Measurements from ENCODE around the gene CACNG8. TPM values are rescaled to one million over a fixed set of nuclear protein-coding genes. Genes with fewer than 3 reads are reported as not detected.

Gene CACNG8
- total and polyA plus RNA-seq, 7 donors: under 0.01 to 0.03 TPM; not detected in 5

GRCh38 chr19:53993448-53993847, 30.7 kb downstream of the CACNG8 start:
- Histone ChIP-seq H3K4me1 (peaks cover 0 to 15% (median 10%) of the 10 kb centered on the region in 4 donors), H3K27ac (no peak overlapping the region), H3K4me3 (no peak overlapping the region), H3K27me3 (peaks cover 30 to 67% (median 51%) of the 10 kb centered on the region in 3 donors), H3K36me3 (no peaks in the 10 kb centered on the region), H3K9me3 (no peaks in the 10 kb centered on the region)
- TF ChIP-seq POLR2AphosphoS5 (IDR thresholded peaks at IDR 0.05) (no peak), CTCF (IDR thresholded peaks at IDR 0.05) (no peak), EP300 (IDR thresholded peaks at IDR 0.05) (no peak), POLR2A (IDR thresholded peaks at IDR 0.05) (no peak)
- intact Hi-C loops (cut with DNase I): no loop called here
- 59 to 77% methylated on average over 3 of the region's 3 CpGs for WGBS, 2 donors
- DNase-seq: no peak

GRCh38 chr19:53994811-53995210, 32.1 kb downstream of the CACNG8 start:
- Histone ChIP-seq H3K4me1 (peaks cover 0 to 14% (median 10%) of the 10 kb centered on the region in 4 donors), H3K9me3 (no peaks in the 10 kb centered on the region), H3K27me3 (peaks cover 30 to 78% (median 56%) of the 10 kb centered on the region in 3 donors), H3K27ac (no peak overlapping the region), H3K4me3 (no peak overlapping the region), H3K36me3 (no peaks in the 10 kb centered on the region)
- 82 to 83% methylated on average over 5 of the region's 5 CpGs for WGBS, 2 donors
- DNase-seq: no peak
- intact Hi-C loops (cut with DNase I): no loop called here
- TF ChIP-seq POLR2AphosphoS5 (IDR thresholded peaks at IDR 0.05) (no peak), CTCF (IDR thresholded peaks at IDR 0.05) (no peak), EP300 (IDR thresholded peaks at IDR 0.05) (no peak), POLR2A (IDR thresholded peaks at IDR 0.05) (no peak)

- H3K27me3 ChIP-seq: peaks cover 11 to 83% (median 40%) of the 10 kb centered on the region in 3 donors
- no peak for DNase-seq
- intact Hi-C loops (cut with DNase I): no loop called here
- H3K4me1 ChIP-seq: no peaks in the 10 kb centered on the region
- no peaks in the 10 kb centered on the region for H3K36me3 ChIP-seq
- TF ChIP-seq POLR2A (IDR thresholded peaks at IDR 0.05): no peak
- no peak for TF ChIP-seq EP300 (IDR thresholded peaks at IDR 0.05)
- no peak for TF ChIP-seq CTCF (IDR thresholded peaks at IDR 0.05)
- TF ChIP-seq POLR2AphosphoS5 (IDR thresholded peaks at IDR 0.05): no peak
- no peak overlapping the region for H3K27ac ChIP-seq
- no peak overlapping the region for H3K4me3 ChIP-seq
- no peaks in the 10 kb centered on the region for H3K9me3 ChIP-seq
- WGBS, 2 donors: 47 to 61% methylated on average over 7 of the region's 7 CpGs
These were observed 35.5 kb downstream of the CACNG8 start for GRCh38 chr19:53998223-53998622.

GRCh38 chr19:53999694-54000093, 37.0 kb downstream of the CACNG8 start:
- Histone ChIP-seq H3K4me3 (no peak overlapping the region), H3K9me3 (no peaks in the 10 kb centered on the region), H3K4me1 (no peaks in the 10 kb centered on the region), H3K27me3 (peaks cover 3 to 81% (median 38%) of the 10 kb centered on the region in 3 donors), H3K27ac (no peak overlapping the region), H3K36me3 (no peaks in the 10 kb centered on the region)
- intact Hi-C loops (cut with DNase I): no loop called here
- no peak for DNase-seq
- TF ChIP-seq POLR2AphosphoS5 (IDR thresholded peaks at IDR 0.05) (no peak), EP300 (IDR thresholded peaks at IDR 0.05) (no peak), CTCF (IDR thresholded peaks at IDR 0.05) (no peak), POLR2A (IDR thresholded peaks at IDR 0.05) (no peak)
- WGBS, 2 donors: 60 to 81% methylated on average over 5 of the region's 5 CpGs

- no peaks in the 10 kb centered on the region for H3K4me1 ChIP-seq
- no peaks in the 10 kb centered on the region for H3K36me3 ChIP-seq
- no peak overlapping the region for H3K4me3 ChIP-seq
- H3K9me3 ChIP-seq: no peaks in the 10 kb centered on the region
- 77 to 83% methylated on average over 2 of the region's 2 CpGs for WGBS, 2 donors
- H3K27ac ChIP-seq: no peak overlapping the region
- TF ChIP-seq CTCF (IDR thresholded peaks at IDR 0.05) (no peak), POLR2AphosphoS5 (IDR thresholded peaks at IDR 0.05) (no peak)
- DNase-seq: no peak
- intact Hi-C loops (cut with DNase I): no loop called here
- H3K27me3 ChIP-seq: peaks cover 3 to 69% (median 27%) of the 10 kb centered on the region in 3 donors
These were observed 38.8 kb downstream of the CACNG8 start for GRCh38 chr19:54001496-54001895.
